ENCODE results near the gene TXNDC5. TPM values are rescaled to one million over a fixed set of nuclear protein-coding genes. Genes with fewer than 3 reads are reported as not detected.
"Not testable (repeated sequence)": the region's sequence is repeated elsewhere in the genome, so short reads cannot be mapped to it uniquely, and the experiment has no call there.

Gene TXNDC5
- total RNA-seq, 1 donor from 2014 or later = 94.9 TPM

DNA sequence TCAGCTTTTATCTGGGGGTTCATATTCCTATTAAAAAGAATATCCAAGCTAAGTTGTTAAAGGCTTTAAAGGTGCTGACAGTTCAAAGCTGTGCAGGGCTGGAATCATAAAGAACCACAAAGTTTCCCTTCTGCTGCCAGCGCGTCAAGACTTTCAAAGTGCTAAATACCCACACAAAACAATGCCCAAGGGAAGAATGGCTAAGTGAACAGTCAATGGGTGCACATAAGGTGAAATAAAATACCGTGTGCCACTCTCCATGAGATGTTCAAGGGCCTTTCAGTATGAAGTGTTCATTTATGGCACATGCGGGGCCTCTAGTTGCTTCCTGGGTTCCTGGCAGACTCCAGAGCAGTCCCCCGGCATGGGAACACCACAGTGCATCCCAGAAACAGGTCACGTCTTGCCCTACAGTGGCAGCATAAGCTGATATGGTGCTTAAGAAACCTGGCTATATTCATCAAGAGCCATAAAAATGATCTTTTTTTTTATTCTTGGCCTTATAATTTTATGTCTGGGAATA lies 14.1 kb downstream of the TXNDC5 start:
- H3K36me3 Mint-ChIP-seq = peaks cover 56% of the 10 kb centered on the region

GRCh38 chr6:7895125-7895423 lies 15.5 kb downstream of the TXNDC5 start:
- H3K27me3 Mint-ChIP-seq = no peaks in the 10 kb centered on the region
- TF ChIP-seq, protein P1, sequence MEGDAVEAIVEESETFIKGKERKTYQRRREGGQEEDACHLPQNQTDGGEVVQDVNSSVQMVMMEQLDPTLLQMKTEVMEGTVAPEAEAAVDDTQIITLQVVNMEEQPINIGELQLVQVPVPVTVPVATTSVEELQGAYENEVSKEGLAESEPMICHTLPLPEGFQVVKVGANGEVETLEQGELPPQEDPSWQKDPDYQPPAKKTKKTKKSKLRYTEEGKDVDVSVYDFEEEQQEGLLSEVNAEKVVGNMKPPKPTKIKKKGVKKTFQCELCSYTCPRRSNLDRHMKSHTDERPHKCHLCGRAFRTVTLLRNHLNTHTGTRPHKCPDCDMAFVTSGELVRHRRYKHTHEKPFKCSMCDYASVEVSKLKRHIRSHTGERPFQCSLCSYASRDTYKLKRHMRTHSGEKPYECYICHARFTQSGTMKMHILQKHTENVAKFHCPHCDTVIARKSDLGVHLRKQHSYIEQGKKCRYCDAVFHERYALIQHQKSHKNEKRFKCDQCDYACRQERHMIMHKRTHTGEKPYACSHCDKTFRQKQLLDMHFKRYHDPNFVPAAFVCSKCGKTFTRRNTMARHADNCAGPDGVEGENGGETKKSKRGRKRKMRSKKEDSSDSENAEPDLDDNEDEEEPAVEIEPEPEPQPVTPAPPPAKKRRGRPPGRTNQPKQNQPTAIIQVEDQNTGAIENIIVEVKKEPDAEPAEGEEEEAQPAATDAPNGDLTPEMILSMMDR (conservative IDR thresholded peaks at IDR 0.05) = no peak
- DNase-seq (ENCODE audit: extremely low spot score, unreplicated experiment) = no peak
- no peak overlapping the region for H3K27ac Mint-ChIP-seq
- no peaks in the 10 kb centered on the region for H3K9me3 Mint-ChIP-seq
- H3K36me3 Mint-ChIP-seq = peaks cover 54% of the 10 kb centered on the region
- H3K4me1 Mint-ChIP-seq (ENCODE audit: unreplicated experiment) = peaks cover 14% of the 10 kb centered on the region
- no peak overlapping the region for H3K4me3 Mint-ChIP-seq

More for the DNA sequence above, 14.1 kb downstream of the TXNDC5 start:
- no peak overlapping the region for H3K27ac Mint-ChIP-seq
- no peaks in the 10 kb centered on the region for H3K27me3 Mint-ChIP-seq
- H3K4me3 Mint-ChIP-seq = no peak overlapping the region
- peaks cover 16% of the 10 kb centered on the region for H3K4me1 Mint-ChIP-seq (ENCODE audit: unreplicated experiment)
- no peak for DNase-seq (ENCODE audit: extremely low spot score, unreplicated experiment)
- TF ChIP-seq, protein P1 (conservative IDR thresholded peaks at IDR 0.05) = no peak
- H3K9me3 Mint-ChIP-seq = no peaks in the 10 kb centered on the region

DNA sequence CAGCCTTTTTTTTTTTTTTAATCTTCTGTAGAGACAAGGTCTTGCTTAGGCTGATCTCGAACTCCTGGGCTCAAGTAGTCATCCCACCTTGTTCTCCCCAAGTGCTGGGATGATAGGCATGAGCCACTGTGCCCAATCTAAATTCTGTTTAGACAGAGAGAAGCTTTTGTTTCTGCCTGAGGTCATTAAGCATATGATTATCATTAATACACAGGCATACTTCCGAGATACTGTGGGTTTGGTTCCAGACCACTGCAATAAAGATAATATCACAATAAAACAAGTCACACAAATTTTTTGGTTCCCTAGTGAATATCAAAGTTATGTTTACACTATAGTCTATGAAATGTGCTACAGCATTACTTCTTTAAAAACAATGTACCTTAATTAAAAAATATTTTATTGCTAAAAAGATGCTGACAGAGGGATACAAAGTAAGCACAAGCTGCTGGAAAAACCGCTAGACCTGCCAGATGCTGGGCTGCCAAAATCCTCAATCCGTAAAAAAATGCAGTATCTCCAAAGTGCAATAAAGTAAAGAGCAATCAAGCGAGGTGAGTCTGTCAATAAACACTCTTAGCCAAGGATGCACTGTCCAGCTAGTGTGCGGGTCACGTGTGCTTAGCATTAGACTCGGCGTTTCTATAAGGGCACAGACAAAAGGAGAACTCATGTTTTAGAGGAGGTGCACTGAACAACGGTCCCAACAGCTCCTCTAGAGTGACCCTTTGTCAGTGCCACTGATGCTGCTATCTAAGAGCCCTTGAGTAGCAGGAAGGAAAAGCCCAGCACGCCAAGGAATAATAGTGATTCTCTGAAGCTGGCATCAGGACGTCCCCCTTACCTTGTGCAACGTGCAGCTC lies 16.1 kb downstream of the TXNDC5 start:
- peaks cover 8% of the 10 kb centered on the region for H3K4me1 Mint-ChIP-seq (ENCODE audit: unreplicated experiment)
- H3K27ac Mint-ChIP-seq = no peak overlapping the region
- H3K36me3 Mint-ChIP-seq = peaks cover 53% of the 10 kb centered on the region
- no peaks in the 10 kb centered on the region for H3K9me3 Mint-ChIP-seq
- DNase-seq (ENCODE audit: extremely low spot score, unreplicated experiment) = no peak
- TF ChIP-seq, protein P1 (conservative IDR thresholded peaks at IDR 0.05) = no peak
- H3K4me3 Mint-ChIP-seq = no peak overlapping the region
- no peaks in the 10 kb centered on the region for H3K27me3 Mint-ChIP-seq

DNA sequence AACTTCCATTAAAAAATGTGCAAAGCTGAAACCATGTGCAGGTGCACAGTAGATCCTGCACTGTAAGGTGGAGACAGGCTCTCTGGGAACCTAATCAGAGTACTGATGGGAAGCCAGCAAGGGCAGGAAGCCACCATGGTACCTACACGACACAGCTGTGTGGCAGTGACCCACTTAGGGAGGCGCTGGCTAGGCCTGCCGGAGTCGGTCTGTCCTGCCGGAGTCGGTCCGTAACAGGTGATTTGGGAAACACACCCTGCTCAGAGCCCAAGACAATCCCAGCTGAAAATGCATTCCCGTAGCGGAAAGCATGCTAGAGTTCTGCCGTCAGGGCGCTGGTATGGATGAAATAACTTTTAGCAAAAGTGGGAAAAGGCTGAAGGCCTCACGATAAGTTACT lies 17.2 kb downstream of the TXNDC5 start:
- Mint-ChIP-seq H3K4me1 (ENCODE audit: unreplicated experiment) (no peaks in the 10 kb centered on the region), H3K4me3 (no peak overlapping the region), H3K27me3 (no peaks in the 10 kb centered on the region), H3K9me3 (no peaks in the 10 kb centered on the region), H3K36me3 (peaks cover 46% of the 10 kb centered on the region), H3K27ac (no peak overlapping the region)
- TF ChIP-seq, protein P1 (conservative IDR thresholded peaks at IDR 0.05) = no peak
- no peak for DNase-seq (ENCODE audit: extremely low spot score, unreplicated experiment)

GRCh38 chr6:7892367-7892766 lies 18.2 kb downstream of the TXNDC5 start:
- H3K36me3 Mint-ChIP-seq = peaks cover 43% of the 10 kb centered on the region
- H3K27me3 Mint-ChIP-seq; H3K9me3 Mint-ChIP-seq; DNase-seq (ENCODE audit: extremely low spot score, unreplicated experiment); H3K4me3 Mint-ChIP-seq; H3K27ac Mint-ChIP-seq; H3K4me1 Mint-ChIP-seq (ENCODE audit: unreplicated experiment): not testable (repeated sequence)

- Mint-ChIP-seq H3K27me3 (no peaks in the 10 kb centered on the region), H3K4me1 (ENCODE audit: unreplicated experiment) (no peaks in the 10 kb centered on the region), H3K4me3 (no peak overlapping the region), H3K27ac (no peak overlapping the region), H3K36me3 (peaks cover 48% of the 10 kb centered on the region), H3K9me3 (no peaks in the 10 kb centered on the region)
- no peak for DNase-seq (ENCODE audit: extremely low spot score, unreplicated experiment)
- TF ChIP-seq, protein P1 (conservative IDR thresholded peaks at IDR 0.05) = no peak
These were observed 19.3 kb downstream of the TXNDC5 start for GRCh38 chr6:7891078-7891872.
